GM12873 (cell line): ENCODE results near the gene PRRT4.

ENCODE experiments used
- CTCF ChIP-seq: IDR thresholded peaks from 2 replicates; pipeline ENCODE4 v1.5.1; 2012; ENCODE audit warnings: low read depth, mild to moderate bottlenecking, moderate library complexity, low read length, control low read depth; ENCODE audit not compliant: insufficient read depth; ENCODE audit errors: missing control alignments

Gene PRRT4

GRCh38 chr7:128406314-128407232 lies 45.1 kb upstream of the PRRT4 start:
- no peak for TF ChIP-seq CTCF

- no peak for TF ChIP-seq CTCF
Measured at GRCh38 chr7:128405471-128406313, 44.2 kb upstream of the PRRT4 start.

GRCh38 chr7:128404886-128405470 lies 43.5 kb upstream of the PRRT4 start:
- no peak for TF ChIP-seq CTCF

GRCh38 chr7:128404143-128404681 lies 42.7 kb upstream of the PRRT4 start:
- TF ChIP-seq CTCF: no peak

- TF ChIP-seq CTCF: no peak
Measured at GRCh38 chr7:128403676-128404075, 42.2 kb upstream of the PRRT4 start.

GRCh38 chr7:128402356-128402755 lies 40.9 kb upstream of the PRRT4 start:
- no peak for TF ChIP-seq CTCF

- TF ChIP-seq CTCF: no peak
Measured at GRCh38 chr7:128400566-128400965, 39.1 kb upstream of the PRRT4 start.
